Smooth muscle cell (in vitro differentiated cells): Measurements from ENCODE around the gene MCM8. TPM values are rescaled to one million over a fixed set of nuclear protein-coding genes. Genes with fewer than 3 reads are reported as not detected.

Experiments
- DNase-seq: peaks from one replicate; lab custom pipeline; 2025; ENCODE audit not compliant: unreplicated experiment; lab: John Stamatoyannopoulos, UW
- H2AFZ ChIP-seq: fragments of 200-600 bp; sonication (generic); 2 replicates; pipeline ENCODE4 v1.6.0; 2016; ENCODE audit warnings: antibody characterized with exemption, low read depth, mild to moderate bottlenecking
- H3F3A ChIP-seq: fragments of 200-600 bp; sonication (generic); 2 replicates; pipeline ENCODE4 v1.6.0; 2017; ENCODE audit warnings: antibody characterized with exemption, low read depth
- H3K27ac ChIP-seq: fragments of 200-600 bp; sonication (generic); 2 replicates; pipeline ENCODE4 v1.5.1; 2016; ENCODE audit warnings: low read depth, mild to moderate bottlenecking
- H3K27me3 ChIP-seq: fragments of 200-600 bp; sonication (generic); 2 replicates; pipeline ENCODE4 v1.6.1; 2016; ENCODE audit warnings: low read depth, mild to moderate bottlenecking
- H3K36me3 ChIP-seq: fragments of 200-600 bp; sonication (generic); 2 replicates; pipeline ENCODE4 v1.5.1; 2016; ENCODE audit warnings: low read depth
- H3K4me1 ChIP-seq: fragments of 200-600 bp; sonication (generic); 2 replicates; pipeline ENCODE4 v1.5.1; 2016; ENCODE audit warnings: low read depth
- H3K4me2 ChIP-seq: fragments of 200-600 bp; sonication (generic); 2 replicates; pipeline ENCODE4 v1.6.0; 2016; ENCODE audit warnings: mild to moderate bottlenecking
- H3K4me3 ChIP-seq: fragments of 200-600 bp; sonication (generic); 2 replicates; pipeline ENCODE4 v1.5.1; 2016; ENCODE audit warnings: mild to moderate bottlenecking
- H3K79me2 ChIP-seq: fragments of 200-600 bp; sonication (generic); 2 replicates; pipeline ENCODE4 v1.6.0; 2016; ENCODE audit warnings: low read depth, mild to moderate bottlenecking
- H3K9ac ChIP-seq: fragments of 200-600 bp; sonication (generic); 2 replicates; pipeline ENCODE4 v1.6.0; 2016; ENCODE audit warnings: low read depth
- H3K9me3 ChIP-seq: fragments of 200-600 bp; sonication (generic); replicated peaks from 2 replicates; pipeline ENCODE4 v1.5.1; 2016; ENCODE audit warnings: low read depth
- H4K20me1 ChIP-seq: fragments of 200-600 bp; sonication (generic); 2 replicates; pipeline ENCODE4 v1.6.0; 2016; ENCODE audit warnings: low read depth
- WGBS: methylation state at CpG from one replicate; pipeline ENCODE4 v1.1.7; 2016; ENCODE audit warnings: low lambda C conversion rate; 5-methylcytosine and 5-hydroxymethylcytosine counted together
- polyA plus RNA-seq: library from polyadenylated mRNA; unstranded; fragments of >200 nt; fragmentation: Nextera tagmentation; extraction: Ambion mirVana; gene quantifications from 2 replicates; pipeline ENCODE4 v1.2.1, GENCODE V29; 2016
- total RNA-seq: library from RNA; depleted of rRNA; stranded (reverse); fragments of >200 nt; gene quantifications from 2 replicates; pipeline ENCODE4 v1.2.3, GENCODE V29; 2014
- TF ChIP-seq, protein P1 (sequence below): fragments of 200-600 bp; sonication (generic); IDR thresholded peaks from 2 replicates; pipeline ENCODE4 v1.5.1; 2017; ENCODE audit warnings: borderline replicate concordance, mild to moderate bottlenecking, antibody characterized with exemption; ENCODE audit not compliant: insufficient read depth, poor library complexity, severe bottlenecking

The MCM8 gene
- total and polyA plus RNA-seq, 2 experiments from 2014 or later, result 2.8 to 5.5 TPM

- TF ChIP-seq, protein P1, sequence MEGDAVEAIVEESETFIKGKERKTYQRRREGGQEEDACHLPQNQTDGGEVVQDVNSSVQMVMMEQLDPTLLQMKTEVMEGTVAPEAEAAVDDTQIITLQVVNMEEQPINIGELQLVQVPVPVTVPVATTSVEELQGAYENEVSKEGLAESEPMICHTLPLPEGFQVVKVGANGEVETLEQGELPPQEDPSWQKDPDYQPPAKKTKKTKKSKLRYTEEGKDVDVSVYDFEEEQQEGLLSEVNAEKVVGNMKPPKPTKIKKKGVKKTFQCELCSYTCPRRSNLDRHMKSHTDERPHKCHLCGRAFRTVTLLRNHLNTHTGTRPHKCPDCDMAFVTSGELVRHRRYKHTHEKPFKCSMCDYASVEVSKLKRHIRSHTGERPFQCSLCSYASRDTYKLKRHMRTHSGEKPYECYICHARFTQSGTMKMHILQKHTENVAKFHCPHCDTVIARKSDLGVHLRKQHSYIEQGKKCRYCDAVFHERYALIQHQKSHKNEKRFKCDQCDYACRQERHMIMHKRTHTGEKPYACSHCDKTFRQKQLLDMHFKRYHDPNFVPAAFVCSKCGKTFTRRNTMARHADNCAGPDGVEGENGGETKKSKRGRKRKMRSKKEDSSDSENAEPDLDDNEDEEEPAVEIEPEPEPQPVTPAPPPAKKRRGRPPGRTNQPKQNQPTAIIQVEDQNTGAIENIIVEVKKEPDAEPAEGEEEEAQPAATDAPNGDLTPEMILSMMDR, result no peak
- no peak overlapping the region for H2AFZ ChIP-seq
- H3K4me3 ChIP-seq, result no peak overlapping the region
- peaks cover 18% of the 10 kb centered on the region for H3K36me3 ChIP-seq
- peaks cover 7% of the 10 kb centered on the region for H4K20me1 ChIP-seq
- no peaks in the 10 kb centered on the region for H3K9me3 ChIP-seq
- peaks cover 7% of the 10 kb centered on the region for H3F3A ChIP-seq
- no peak overlapping the region for H3K27ac ChIP-seq
- 95% methylated on average over 5 of the region's 5 CpGs for WGBS
- no peak overlapping the region for H3K9ac ChIP-seq
- H3K4me2 ChIP-seq, result no peak overlapping the region
- H3K79me2 ChIP-seq, result no peaks in the 10 kb centered on the region
- H3K4me1 ChIP-seq, result no peaks in the 10 kb centered on the region
- no peaks in the 10 kb centered on the region for H3K27me3 ChIP-seq
- DNase-seq, result no peak
Measured at GRCh38 chr20:6039766-6040165, 89.3 kb downstream of the MCM8 start.

GRCh38 chr20:6040540-6040939 lies 90.1 kb downstream of the MCM8 start:
- Histone ChIP-seq H3K27me3 (no peaks in the 10 kb centered on the region), H3F3A (peaks cover 7% of the 10 kb centered on the region), H3K9me3 (no peaks in the 10 kb centered on the region), H4K20me1 (peaks cover 7% of the 10 kb centered on the region), H3K4me3 (no peak overlapping the region), H3K9ac (no peak overlapping the region), H2AFZ (no peak overlapping the region), H3K4me1 (no peaks in the 10 kb centered on the region), H3K4me2 (no peak overlapping the region), H3K36me3 (peaks cover 18% of the 10 kb centered on the region), H3K27ac (no peak overlapping the region), H3K79me2 (no peaks in the 10 kb centered on the region)
- DNase-seq, result no peak
- 95% methylated on average over 8 of the region's 8 CpGs for WGBS
- TF ChIP-seq, protein P1, result no peak

DNA sequence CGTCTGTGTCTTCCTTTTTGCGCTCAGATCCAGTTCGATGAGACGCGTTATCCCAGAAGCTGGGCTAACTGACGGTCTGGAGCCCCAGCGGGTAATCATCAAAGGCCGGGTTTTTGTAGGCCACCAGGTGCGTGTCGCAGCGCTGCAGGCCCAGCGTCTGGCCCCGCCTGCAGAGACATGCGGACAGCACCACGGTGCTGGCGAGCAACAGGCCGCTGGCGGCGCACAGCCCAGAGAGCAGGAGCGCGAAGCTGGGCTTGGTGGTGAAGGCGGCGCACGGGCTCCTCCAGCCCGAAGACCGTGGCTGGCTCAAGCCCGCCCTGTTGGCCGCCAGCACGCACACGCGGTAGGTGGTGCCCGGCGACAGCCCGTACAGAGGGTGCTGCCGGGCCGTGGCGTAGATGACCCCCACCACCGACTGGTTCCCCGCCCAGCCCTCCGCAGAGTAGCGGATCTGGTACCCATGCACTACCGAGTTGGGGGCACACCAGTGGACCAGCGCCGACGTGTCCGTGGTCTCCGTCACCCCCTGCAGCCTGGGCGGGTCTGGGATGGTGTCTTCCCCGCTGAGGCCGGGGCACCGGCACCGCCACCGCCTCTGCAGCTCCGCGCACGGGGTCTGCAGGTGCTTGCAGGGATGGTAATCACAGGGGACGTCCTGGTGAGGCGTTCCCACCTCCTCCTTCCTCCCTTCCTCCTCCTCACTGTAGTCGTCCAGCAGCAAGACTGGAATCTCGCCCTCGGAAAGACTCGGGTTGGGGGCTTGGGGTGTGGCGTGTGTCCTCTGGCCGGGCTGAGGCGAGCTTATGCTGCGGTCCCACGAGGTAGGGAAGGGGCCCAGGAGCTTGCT lies 90.7 kb downstream of the MCM8 start:
- Histone ChIP-seq H3K27me3 (no peaks in the 10 kb centered on the region), H3K36me3 (peaks cover 15% of the 10 kb centered on the region), H3K4me3 (no peak overlapping the region), H3K79me2 (no peaks in the 10 kb centered on the region), H4K20me1 (peaks cover 5% of the 10 kb centered on the region), H3K4me2 (no peak overlapping the region), H3K4me1 (no peaks in the 10 kb centered on the region), H3K9me3 (no peaks in the 10 kb centered on the region), H3F3A (peaks cover 3% of the 10 kb centered on the region), H3K27ac (no peak overlapping the region), H3K9ac (no peak overlapping the region), H2AFZ (no peak overlapping the region)
- DNase-seq, result no peak
- TF ChIP-seq, protein P1, result no peak
- 99% methylated on average over 60 of the region's 67 CpGs for WGBS

DNA sequence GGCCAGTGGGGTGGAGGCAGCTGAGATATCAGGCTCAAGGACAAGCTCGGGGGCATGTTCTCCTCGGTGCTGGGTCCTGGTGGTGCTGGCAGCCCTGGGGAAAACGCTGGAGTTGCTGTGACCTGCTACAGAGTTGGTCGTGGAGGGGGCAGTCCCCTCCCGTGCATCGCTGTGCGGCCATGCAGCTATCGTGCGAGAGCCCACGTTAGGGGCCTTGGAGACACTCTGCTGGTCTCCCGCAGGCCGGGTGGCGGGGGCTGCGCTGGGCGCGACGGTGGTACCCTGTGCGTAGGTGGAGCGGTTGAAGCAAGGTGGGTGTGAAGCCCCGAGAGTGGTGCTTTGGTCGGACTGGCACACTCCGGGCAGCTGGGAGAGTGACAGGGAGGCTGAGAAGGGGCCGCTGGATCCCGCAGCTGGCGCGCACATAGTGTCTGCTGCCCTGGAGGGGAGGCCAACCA lies 91.4 kb downstream of the MCM8 start:
- TF ChIP-seq, protein P1, result no peak
- H3K9ac ChIP-seq, result no peak overlapping the region
- no peak for DNase-seq
- no peak overlapping the region for H2AFZ ChIP-seq
- H3K4me1 ChIP-seq, result no peaks in the 10 kb centered on the region
- no peaks in the 10 kb centered on the region for H4K20me1 ChIP-seq
- 97% methylated on average over 26 of the region's 26 CpGs for WGBS
- H3K27ac ChIP-seq, result no peak overlapping the region
- H3F3A ChIP-seq, result no peaks in the 10 kb centered on the region
- H3K79me2 ChIP-seq, result no peaks in the 10 kb centered on the region
- peaks cover 9% of the 10 kb centered on the region for H3K36me3 ChIP-seq
- H3K27me3 ChIP-seq, result no peaks in the 10 kb centered on the region
- no peak overlapping the region for H3K4me3 ChIP-seq
- H3K9me3 ChIP-seq, result no peaks in the 10 kb centered on the region
- no peak overlapping the region for H3K4me2 ChIP-seq
